Bone marrow (tissue), 2 donors: ENCODE measurements around the gene KIF26B.

Experiments used
- DNase-seq, 2 donors: peaks; one replicate each; lab custom pipeline; 2025; lab: John Stamatoyannopoulos, UW

KIF26B gene

DNA sequence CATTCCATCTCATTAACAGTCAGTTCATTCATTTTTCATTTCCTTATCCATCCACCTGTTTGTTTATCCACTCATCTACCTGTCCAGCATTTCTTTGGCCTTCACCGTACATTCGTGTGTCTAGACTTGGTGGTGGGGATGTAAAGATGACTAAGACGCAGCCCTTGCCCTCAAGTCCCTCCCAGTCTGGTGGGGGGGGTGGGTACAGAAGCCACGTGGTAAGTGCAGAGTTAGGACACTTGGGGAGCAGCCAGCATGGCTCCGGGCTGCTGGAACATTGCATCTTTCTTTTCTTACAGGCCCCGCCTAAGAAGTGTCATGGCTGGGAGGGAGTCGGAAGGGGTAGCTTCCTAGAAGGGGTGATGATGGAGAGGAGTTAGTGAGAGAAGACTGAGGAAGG is 17.2 kb downstream of the KIF26B start:
- DNase-seq, result no peak

DNA sequence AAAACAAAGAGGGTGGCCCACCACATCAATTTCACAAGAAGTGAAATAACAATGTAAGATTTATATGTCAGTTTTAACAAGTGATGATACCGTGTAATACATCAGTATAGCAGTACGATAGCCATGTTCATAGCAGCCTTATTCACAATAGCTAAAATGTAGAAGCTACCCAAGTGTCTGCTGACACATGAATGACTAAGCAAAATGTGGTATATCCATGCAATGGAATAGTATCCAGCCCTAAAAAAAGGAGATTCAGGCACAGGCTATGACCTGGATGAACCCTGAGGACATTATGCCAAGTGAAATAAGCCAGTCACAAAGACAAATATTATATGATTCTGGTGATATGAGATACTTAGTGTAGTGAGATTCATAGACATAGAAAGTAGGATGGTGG is 18.0 kb downstream of the KIF26B start:
- no peak for DNase-seq

DNA sequence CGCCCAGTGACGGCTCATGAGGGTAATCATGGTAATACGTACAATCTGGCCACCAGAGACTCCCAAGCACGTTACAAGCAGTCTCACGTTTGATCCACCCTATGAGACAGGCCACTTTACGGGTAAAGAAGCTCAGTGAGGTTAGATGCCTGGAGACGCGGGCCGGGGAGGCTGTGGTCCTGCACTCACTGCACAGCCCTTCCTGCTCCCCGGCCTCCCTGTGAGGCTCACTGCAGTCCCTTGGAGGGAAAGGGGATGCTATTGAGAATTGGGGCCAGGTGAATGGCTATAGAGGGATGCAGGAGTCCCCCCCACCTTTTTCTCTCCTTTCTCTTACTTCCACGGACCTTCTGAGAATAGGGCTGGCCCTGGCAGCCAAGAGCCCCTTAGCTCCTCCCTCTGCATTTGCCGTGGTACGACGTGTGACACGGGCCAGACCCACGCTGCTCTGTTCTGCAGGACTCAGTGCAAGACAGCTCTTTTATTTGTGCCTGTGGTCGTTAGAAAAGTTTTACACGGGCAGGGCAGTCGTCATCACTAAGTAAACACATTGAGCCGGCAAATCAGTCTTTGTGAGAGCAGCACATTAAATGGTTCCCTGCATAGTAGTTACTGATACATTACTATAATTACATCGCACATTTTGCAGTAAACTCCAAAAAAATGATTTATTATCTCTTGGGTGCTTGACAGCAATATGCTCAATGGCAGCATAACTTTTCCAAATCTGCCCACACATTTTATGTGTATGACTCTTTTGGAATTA is 18.8 kb downstream of the KIF26B start:
- DNase-seq, result no peak

DNA sequence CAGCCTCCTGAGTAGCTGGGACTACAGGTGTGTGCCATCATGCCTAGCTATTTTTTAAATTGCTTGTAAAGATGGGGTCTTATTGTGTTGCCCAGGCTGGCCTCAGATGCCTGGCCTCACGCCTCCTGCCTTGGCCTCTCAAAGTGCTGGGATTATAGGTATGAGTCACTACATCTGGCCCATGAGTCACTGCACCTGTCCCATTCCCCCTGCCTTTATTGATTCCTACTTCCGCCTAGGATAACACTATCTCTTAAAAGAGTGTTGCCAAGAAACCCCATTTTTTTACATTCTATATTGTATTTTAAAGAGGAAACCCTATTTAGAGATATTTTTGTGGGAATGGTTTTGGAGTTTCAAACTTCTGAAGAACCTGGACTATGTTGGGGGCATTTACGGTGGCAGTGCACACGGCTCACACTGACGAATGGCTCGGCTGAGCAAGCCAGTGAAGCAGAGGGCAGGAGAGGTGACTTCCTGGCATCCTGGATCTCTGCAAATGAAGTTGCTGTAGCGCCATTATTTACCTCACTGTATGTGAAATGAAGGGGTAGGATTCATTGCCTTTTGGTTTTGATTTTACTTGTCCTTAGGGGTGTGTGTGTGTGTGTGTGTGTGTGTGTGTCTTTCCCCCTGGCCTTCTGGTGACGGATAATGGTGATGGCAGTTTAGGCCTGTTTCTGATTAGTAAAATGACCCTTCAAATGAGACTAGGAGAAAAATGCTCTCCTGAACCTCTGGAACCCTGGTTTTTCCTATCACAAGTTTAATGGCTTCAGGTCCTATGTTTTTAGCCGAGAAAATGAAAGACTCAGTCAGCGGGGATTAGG is 22.5 kb downstream of the KIF26B start:
- no peak for DNase-seq

DNA sequence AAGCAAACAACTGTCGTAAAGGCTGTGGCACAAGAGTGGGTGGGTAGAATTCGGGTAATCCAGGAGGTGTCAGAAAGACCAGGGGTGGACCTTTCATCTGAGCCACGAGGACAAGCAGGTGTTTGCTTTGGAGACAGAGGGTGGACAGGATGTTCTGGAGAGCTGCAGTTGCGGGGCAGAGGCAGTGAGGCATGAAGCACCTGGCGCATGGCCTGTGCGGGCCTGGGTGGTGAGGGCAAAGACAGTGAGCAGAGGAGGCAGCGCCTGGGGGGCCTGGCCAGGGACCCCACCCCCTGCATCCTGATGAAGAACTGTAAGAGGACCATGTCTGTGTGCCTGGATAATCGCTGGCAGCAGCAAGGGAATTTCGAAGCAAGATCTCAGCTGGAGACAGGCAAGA is 24.9 kb downstream of the KIF26B start:
- DNase-seq, result no peak

DNA sequence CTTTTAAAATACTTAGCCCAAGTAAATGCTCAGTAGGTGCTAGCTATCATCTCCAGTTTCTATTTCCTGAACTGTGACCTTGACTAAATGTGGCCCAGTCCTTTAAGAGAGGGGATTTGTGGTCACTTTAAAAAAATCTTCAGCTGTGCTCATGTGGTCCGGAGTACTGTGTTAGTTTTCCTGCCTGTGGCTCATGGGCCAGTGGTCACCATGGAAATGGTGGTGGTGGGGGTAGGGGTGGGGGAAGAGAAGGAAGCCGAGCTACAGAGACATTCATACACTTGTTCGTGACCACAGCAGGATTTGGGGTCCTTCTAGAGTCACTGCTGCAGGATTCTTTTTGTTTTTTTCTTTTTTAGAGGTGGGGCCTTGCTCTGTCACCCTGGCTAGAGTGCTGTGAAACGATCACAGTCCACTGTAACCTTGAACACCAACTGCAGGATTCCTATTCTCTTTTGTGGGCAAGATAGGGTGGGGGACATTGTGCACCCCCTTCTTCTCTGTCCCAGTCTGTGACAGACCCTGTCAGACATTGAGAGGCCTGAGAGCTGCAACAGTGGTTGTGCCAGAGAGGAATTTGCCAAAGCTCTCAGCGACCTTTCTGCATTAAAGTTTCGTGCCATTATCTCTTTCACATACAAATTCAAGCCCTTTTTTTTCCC is 25.8 kb downstream of the KIF26B start:
- peak in 1 of 2 donors; percentile 34 for DNase-seq

DNA sequence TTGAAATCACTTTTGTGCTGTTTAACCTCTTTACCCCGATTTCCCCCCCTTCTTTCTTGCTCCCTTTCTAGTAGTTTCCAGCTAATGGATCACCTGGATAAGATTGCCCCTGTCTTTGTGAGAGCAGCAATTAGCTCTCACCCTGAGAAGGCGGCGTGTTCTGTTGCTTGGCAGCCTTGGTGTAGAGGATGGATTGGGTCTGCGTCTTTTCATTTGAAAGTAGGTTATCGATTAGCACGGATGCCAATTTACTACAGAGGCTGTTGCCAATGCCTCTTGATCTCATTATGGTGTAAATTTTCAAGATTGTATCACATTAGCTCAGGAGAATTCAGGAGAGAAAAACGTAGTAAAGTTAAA is 26.4 kb downstream of the KIF26B start:
- no peak for DNase-seq

DNA sequence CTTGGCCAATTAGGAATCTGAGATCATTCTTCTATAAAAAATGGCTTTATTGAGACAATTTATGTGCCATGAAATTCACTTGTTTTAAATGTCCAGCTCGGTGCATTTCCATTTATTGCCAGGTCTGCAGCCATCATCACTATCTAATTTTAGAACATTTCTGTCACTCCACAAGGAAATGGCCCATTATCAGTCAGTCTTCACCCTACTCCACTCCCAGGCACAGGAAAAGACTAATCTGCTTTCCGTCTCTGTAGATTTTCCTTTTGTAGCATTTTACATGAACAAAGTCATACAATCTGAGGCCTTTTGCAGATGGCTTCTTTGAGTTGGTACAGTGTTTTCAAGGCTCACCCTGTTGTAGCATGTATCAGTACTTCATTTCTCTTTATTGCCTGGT is 27.2 kb downstream of the KIF26B start:
- DNase-seq, result no peak

DNA sequence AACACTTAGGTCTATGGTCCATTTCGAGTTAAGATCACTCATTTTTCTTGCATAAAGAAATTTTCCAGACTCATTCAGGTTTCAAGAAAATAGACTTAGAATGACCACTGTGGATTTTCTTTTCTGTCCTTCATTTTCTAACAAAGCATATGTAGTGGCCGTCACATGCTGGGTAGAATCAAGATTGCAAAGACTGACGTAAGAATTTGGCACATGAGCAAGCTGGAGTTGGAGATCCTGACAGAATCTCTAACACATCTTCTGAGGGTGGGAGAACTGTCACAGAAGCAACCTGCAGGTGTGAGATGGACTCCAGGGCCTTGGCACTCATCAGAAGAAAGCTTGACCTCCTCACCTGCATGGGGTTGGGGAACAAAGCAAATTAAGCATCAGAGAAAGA is 28.6 kb downstream of the KIF26B start:
- no peak for DNase-seq

DNA sequence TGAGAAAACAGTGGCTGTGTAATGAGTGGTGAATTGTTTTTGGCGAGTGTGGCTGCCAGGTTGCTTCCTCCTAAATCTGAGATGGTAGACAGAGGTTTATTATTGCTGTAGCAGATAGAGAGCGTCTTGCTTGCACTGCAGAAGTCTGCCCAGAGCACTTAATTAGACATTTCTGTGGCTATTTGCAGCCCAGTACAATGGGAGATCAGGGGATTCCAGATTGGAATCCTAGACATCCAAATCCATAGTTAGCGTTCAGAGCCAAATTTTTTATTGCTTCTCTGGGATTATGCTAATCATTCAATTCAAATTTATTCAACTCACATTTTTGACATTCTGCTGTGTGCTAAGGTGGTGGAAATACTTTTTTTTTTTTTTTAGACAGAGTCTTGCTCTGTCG is 30.0 kb downstream of the KIF26B start:
- no peak for DNase-seq

DNA sequence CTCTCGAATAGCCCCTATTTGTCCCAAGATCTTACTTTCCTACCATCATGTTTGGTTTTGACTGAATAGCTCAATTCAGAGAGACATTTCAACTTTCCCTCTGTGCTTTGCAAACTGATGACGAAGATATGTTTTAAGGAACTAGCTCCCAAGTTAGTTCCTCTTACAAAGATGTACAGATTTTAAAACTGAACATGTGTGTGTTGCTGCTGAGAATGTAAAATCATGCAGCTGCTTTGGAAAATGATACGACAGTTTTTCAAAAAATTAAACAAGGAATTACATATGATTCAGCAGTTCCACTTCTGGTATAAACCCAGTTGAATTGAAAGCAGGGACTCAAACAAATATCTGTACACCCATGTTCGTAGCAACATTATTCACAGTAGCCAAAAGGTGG is 33.6 kb downstream of the KIF26B start:
- DNase-seq, result peak in 1 of 2 donors; percentile 70

DNA sequence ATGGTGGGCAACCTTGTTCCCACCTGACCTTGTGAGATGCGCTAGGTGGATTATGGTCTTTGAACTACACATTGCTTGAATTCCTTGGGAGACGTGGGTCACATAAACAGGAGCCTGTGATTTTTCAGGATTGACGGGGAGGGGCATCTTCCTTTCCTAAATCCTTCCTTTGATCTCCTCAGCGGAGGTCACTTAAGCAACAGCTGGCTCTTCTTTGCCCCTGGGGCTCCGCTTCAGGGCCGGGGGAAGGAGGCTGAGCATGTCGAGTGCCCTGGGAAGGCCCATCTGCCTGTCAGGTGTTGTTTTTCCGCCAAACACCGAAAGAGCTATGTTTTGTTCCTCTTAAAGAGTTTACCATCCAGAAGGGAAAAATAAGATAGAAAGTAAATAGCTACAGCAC is 40.6 kb downstream of the KIF26B start:
- DNase-seq, result no peak

DNA sequence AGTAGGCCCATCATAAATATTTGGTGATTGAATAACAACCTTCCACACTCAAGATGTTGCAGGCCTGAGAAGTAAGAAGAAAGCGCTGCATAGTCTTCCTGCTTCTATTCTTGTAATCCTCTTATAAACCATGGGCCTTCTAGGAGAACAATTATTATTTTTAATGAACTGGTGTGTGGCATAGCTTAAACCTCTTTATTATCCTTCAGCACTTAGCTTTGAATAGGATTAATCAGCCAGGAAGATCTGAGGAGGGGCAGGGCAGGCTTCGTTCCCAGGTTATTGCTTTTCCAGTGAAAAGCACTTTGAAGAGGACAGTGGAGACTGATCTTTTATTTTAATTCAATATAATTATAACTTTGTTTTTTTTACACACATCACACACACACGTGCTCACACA is 42.3 kb downstream of the KIF26B start:
- no peak for DNase-seq

DNA sequence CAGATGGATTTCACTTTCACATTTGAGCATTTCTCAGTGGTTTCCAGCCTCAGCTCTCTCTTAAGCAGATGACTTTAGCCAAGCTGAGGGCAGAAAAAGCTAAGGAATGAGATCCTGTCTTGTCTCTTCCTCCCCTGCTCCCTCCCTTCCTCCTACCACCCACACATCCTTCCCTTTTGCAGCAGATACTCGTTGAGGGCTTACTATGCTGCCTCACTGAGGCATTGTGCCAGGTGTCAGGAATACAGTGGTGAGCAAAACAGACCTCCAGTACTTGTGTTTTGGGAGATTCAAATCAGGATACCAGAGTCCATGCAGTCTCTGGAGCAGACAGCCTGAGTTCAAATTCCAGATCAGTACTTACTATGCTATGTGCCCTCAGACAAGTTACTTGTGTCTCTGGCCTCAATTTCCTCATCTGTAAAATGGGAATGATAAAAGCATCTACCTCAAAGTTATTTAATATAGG is 43.2 kb downstream of the KIF26B start:
- peak in 1 of 2 donors; percentile 33 for DNase-seq

DNA sequence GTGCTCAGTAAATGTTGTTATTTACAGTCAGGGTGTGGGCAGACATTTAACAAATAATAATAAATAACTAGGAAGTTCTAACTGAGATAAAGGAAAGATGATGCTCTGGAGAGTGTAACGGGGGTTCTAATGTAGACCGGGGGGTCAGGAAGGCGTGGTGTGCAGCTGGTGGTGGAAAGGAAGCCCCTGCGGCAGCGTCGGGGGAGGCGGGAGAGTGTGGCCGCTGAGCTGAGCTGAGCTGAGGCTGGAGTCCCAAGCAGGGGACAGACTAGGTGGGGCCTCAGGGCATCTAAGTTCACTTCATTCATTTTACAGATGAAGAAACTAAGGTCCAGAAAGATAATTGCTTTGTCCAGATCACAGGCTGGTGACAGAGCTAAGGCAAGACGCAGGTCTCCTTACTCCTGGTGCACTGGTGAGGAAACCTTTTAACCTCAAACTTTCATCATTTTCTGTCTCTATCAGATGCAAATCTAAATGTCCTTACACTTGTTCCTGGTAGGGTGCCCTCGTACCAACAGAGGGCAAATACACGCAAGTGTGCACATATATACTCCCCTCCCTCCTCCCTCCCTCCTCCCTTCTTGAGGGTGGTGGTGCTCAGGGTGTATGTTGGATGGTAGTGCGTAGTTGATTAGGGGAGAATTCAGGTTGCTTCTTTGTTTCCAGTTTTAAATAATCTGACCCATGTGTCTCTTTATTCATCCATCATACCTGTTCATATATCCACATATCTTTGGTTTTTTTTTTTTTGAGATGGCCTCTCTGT is 44.1 kb downstream of the KIF26B start:
- DNase-seq, result peak in 1 of 2 donors; percentile 1

DNA sequence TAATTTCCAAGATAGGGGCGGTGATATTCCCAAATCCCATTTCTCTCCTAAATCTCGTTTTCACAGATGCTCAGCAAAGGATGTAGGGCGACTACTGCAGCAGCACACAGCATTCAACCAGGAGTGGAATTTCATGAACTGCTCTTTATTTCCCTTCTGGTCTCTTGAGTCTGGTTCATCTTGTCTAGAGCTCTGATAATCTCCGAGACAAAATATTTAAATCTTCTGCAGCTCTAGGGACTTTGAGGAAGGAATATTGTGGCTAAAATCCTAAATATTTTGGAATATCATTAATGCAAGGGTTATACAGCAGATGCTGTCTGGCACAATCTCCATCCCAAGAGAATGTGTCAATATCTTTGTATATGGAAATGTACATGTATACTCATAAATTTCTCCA is 45.4 kb downstream of the KIF26B start:
- DNase-seq, result no peak

DNA sequence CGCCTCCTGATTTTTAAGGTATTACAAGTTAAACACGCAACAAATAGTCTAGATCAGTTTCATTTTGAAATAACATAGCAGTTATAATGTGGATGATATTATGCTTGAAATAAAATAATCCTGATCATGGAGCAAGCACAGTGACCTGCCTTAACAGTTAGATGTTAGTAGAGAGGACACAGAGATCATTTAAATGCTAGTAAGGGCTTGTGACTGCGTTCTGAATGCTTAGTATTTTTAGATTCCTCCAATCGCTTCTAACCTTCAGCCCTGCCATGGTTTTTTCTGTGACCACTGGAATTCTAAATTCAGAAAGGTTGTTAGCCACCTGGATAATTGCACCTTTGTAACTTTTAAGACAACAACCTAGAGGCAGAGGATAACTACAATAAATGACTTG is 46.4 kb downstream of the KIF26B start:
- DNase-seq, result no peak

DNA sequence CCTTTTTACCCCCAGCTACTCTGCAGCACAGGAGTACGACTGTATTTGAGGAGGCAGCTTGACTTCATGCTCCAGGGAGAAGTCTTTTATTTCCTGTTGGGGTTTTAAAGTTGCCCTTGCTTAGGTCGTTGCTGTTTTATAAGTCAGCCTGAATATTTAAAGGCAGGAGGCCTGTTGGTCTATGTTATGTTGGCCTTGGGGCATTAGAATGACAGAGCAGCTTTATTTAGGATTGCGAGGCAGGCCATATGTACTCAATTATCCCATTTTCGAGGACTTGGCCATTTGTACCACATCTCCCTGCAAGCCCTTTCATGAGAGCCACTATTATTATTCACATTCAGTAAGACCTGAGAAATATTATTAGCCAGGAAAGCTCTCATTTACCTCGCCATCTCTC is 47.0 kb downstream of the KIF26B start:
- no peak for DNase-seq

DNA sequence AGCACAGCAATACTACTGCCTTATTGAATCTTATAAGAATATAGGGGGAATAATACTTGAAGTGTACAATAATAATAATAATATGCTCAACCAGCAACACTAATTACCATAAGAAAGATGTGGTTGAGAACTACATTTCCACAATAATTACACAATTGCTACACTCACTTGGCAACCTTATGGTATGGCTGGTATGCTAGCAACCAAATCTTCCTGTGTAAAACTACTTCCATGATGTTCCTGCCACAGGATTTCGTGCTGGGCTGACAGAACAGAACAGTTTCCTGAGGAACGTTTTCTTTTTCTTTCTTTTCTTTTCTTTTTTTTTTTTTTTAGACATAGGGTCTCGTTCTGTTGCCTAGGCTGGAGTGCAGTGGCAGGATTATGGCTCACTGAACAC is 50.6 kb downstream of the KIF26B start:
- DNase-seq, result no peak

DNA sequence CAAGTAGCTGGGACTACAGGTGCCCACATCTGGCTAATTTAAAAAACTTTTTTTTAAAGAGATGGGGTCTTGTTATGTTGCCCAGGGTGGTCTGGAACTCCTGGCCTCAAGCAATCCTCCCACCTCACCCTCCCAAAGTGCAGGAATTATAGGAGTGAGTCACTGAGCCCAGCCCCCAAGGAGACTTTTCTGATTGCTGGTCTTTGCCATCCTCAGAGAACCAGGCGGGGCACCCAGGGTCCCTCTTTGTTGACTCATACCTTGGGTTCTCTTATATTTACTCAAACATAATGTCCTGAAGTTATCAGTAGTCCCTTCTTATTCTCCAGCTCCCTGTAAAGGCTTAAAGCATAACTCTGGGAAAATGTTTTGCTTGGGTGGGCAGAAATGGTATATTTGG is 51.1 kb downstream of the KIF26B start:
- no peak for DNase-seq

DNA sequence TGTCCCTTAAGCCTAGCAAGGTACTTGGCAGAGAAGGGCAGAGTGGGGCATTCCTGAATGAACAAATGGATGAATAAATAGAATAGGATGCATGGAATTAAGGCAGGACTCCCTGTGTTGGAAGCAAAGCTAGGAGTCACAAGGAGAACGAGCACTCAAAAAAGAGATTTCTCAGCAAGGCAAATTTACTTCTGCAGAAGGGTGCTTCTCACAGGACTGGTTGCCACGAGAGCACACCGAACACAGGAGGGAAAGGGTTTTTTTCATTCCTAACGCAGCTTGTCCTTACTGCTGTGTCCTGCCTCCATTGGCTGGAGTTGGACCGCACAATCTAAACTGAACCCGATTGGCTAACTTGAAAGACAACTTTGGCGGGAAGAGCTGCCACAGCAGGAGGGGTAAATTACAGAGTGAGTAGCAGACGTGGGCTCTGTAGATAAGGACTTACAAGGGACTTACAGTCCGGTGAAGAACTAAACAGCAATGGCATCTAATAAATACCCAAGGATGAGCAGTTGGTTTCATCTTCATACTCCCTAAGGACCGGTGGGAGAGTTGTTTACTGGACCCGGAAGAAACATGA is 52.4 kb downstream of the KIF26B start:
- no peak for DNase-seq

DNA sequence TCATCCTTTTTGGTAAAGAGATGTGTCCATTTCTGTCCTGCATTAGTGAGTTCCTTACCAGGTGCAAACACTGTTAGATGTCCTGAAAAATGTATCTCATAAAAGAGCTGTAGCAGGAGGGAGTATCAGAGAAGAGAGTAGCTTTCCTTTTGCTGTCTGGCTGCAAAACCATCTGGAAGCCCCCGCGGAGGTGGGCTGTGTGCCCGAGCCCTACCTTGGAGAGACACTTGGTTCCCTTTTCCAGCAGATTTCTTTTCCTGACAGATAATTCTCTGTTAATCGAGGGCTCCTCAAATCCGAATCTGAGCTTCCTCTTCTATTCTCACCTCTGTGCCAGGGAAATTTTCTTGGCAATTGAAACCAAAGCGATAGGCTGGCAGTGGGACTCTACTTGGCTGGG is 53.0 kb downstream of the KIF26B start:
- no peak for DNase-seq
